Activated CD4-positive, alpha-beta T cell treated with anti-CD3 and anti-CD28 coated beads, Interleukin-2, amount 10 ng/mL, durations not matched to agents 24 days and 14 days (primary cell): ENCODE results near the gene ADAMTS2. TPM values are rescaled to one million over a fixed set of nuclear protein-coding genes. Genes with fewer than 3 reads are reported as not detected.

ENCODE experiments used
- DNase-seq: peaks from one replicate; pipeline ENCODE4 v3.0.0; 2022
- H3K27ac Mint-ChIP-seq: one replicate; pipeline ENCODE4 v1.8.0; 2022; ENCODE audit warnings: mild to moderate bottlenecking, mixed read lengths
- H3K27me3 Mint-ChIP-seq: one replicate; pipeline ENCODE4 v1.8.0; 2022; ENCODE audit warnings: mixed read lengths
- H3K36me3 Mint-ChIP-seq: one replicate; pipeline ENCODE4 v1.8.0; 2022; ENCODE audit warnings: low read depth, mild to moderate bottlenecking, mixed read lengths
- H3K4me1 Mint-ChIP-seq: one replicate; pipeline ENCODE4 v1.8.0; 2021; ENCODE audit warnings: mixed read lengths
- H3K4me3 Mint-ChIP-seq: one replicate; pipeline ENCODE4 v1.8.0; 2022; ENCODE audit warnings: mild to moderate bottlenecking, moderate library complexity, mixed read lengths
- H3K9me3 Mint-ChIP-seq: one replicate; pipeline ENCODE4 v1.8.0; 2021; ENCODE audit warnings: mixed read lengths
- intact Hi-C: fragments of 100-400 bp; cut with micrococcal nuclease; formaldehyde crosslinking; loops from one replicate; pipeline ENCODE4 v1.15.1; 2023
- total RNA-seq: library from RNA; stranded (reverse); gene quantifications from 2 replicates; pipeline ENCODE4 v1.2.3, GENCODE V29; 2022

The ADAMTS2 gene
- total RNA-seq, 1 donor from 2014 or later, result not detected

- peaks cover 43% of the 10 kb centered on the region for H3K27me3 Mint-ChIP-seq
- no peaks in the 10 kb centered on the region for H3K4me1 Mint-ChIP-seq
- no peaks in the 10 kb centered on the region for H3K36me3 Mint-ChIP-seq
- no peak for DNase-seq
- intact Hi-C loops, result no loop called here
- no peak overlapping the region for H3K4me3 Mint-ChIP-seq
- H3K27ac Mint-ChIP-seq, result no peak overlapping the region
- H3K9me3 Mint-ChIP-seq, result no peaks in the 10 kb centered on the region
Observed at GRCh38 chr5:179343021-179343718, 2.1 kb downstream of the ADAMTS2 start.

- Mint-ChIP-seq H3K9me3 (no peaks in the 10 kb centered on the region), H3K4me3 (no peak overlapping the region)
- intact Hi-C loops, result no loop called here
Observed at GRCh38 chr5:179342577-179342976, 2.7 kb downstream of the ADAMTS2 start.

GRCh38 chr5:179340465-179340864 is 4.8 kb downstream of the ADAMTS2 start:
- intact Hi-C loops, result no loop called here
- H3K9me3 Mint-ChIP-seq, result no peaks in the 10 kb centered on the region
- no peak overlapping the region for H3K4me3 Mint-ChIP-seq
- no peaks in the 10 kb centered on the region for H3K4me1 Mint-ChIP-seq
- DNase-seq, result no peak
- no peaks in the 10 kb centered on the region for H3K36me3 Mint-ChIP-seq
- no peak overlapping the region for H3K27ac Mint-ChIP-seq
- peaks cover 19% of the 10 kb centered on the region for H3K27me3 Mint-ChIP-seq

More at GRCh38 chr5:179342577-179342976, 2.7 kb downstream of the ADAMTS2 start:
- peaks cover 37% of the 10 kb centered on the region for H3K27me3 Mint-ChIP-seq
- H3K4me1 Mint-ChIP-seq, result no peaks in the 10 kb centered on the region
- H3K36me3 Mint-ChIP-seq, result no peaks in the 10 kb centered on the region
- DNase-seq, result no peak
- no peak overlapping the region for H3K27ac Mint-ChIP-seq

- intact Hi-C loops, result no loop called here
- Mint-ChIP-seq H3K9me3 (no peaks in the 10 kb centered on the region), H3K4me3 (no peak overlapping the region), H3K27ac (no peak overlapping the region), H3K36me3 (no peaks in the 10 kb centered on the region), H3K4me1 (no peaks in the 10 kb centered on the region), H3K27me3 (peaks cover 19% of the 10 kb centered on the region)
- no peak for DNase-seq
Observed at GRCh38 chr5:179339996-179340395, 5.3 kb downstream of the ADAMTS2 start.

GRCh38 chr5:179339081-179339480 is 6.2 kb downstream of the ADAMTS2 start:
- Mint-ChIP-seq H3K9me3 (no peaks in the 10 kb centered on the region), H3K4me1 (no peaks in the 10 kb centered on the region), H3K4me3 (no peak overlapping the region), H3K27ac (no peak overlapping the region), H3K36me3 (no peaks in the 10 kb centered on the region), H3K27me3 (peaks cover 19% of the 10 kb centered on the region)
- intact Hi-C loops, result no loop called here
- no peak for DNase-seq

- Mint-ChIP-seq H3K27ac (no peak overlapping the region), H3K36me3 (no peaks in the 10 kb centered on the region), H3K4me1 (no peaks in the 10 kb centered on the region), H3K27me3 (peaks cover 13% of the 10 kb centered on the region), H3K4me3 (no peak overlapping the region), H3K9me3 (no peaks in the 10 kb centered on the region)
- intact Hi-C loops, result no loop called here
- DNase-seq, result no peak
Observed at GRCh38 chr5:179337796-179338676, 7.2 kb downstream of the ADAMTS2 start.

GRCh38 chr5:179336871-179337795 is 8.1 kb downstream of the ADAMTS2 start:
- no peak overlapping the region for H3K27ac Mint-ChIP-seq
- no peak for DNase-seq
- no peaks in the 10 kb centered on the region for H3K9me3 Mint-ChIP-seq
- peaks cover 5% of the 10 kb centered on the region for H3K27me3 Mint-ChIP-seq
- no peaks in the 10 kb centered on the region for H3K4me1 Mint-ChIP-seq
- no peak overlapping the region for H3K4me3 Mint-ChIP-seq
- intact Hi-C loops, result no loop called here
- no peaks in the 10 kb centered on the region for H3K36me3 Mint-ChIP-seq

- no peak overlapping the region for H3K4me3 Mint-ChIP-seq
- H3K27me3 Mint-ChIP-seq, result no peaks in the 10 kb centered on the region
- DNase-seq, result no peak
Observed at GRCh38 chr5:179336126-179336870, 9.0 kb downstream of the ADAMTS2 start.

GRCh38 chr5:179333796-179334761 is 11.2 kb downstream of the ADAMTS2 start:
- H3K9me3 Mint-ChIP-seq, result no peaks in the 10 kb centered on the region
- H3K4me1 Mint-ChIP-seq, result no peaks in the 10 kb centered on the region
- H3K4me3 Mint-ChIP-seq, result no peak overlapping the region
- H3K27me3 Mint-ChIP-seq, result no peaks in the 10 kb centered on the region
- no peak for DNase-seq
- intact Hi-C loops, result no loop called here
- H3K27ac Mint-ChIP-seq, result no peak overlapping the region
- H3K36me3 Mint-ChIP-seq, result no peaks in the 10 kb centered on the region

More at GRCh38 chr5:179336126-179336870, 9.0 kb downstream of the ADAMTS2 start:
- Mint-ChIP-seq H3K9me3 (no peaks in the 10 kb centered on the region), H3K4me1 (no peaks in the 10 kb centered on the region), H3K27ac (no peak overlapping the region), H3K36me3 (no peaks in the 10 kb centered on the region)
- intact Hi-C loops, result no loop called here

- no peaks in the 10 kb centered on the region for H3K27me3 Mint-ChIP-seq
- no peaks in the 10 kb centered on the region for H3K36me3 Mint-ChIP-seq
- intact Hi-C loops, result no loop called here
- no peak overlapping the region for H3K4me3 Mint-ChIP-seq
- H3K9me3 Mint-ChIP-seq, result no peaks in the 10 kb centered on the region
- DNase-seq, result no peak
- no peak overlapping the region for H3K27ac Mint-ChIP-seq
- no peaks in the 10 kb centered on the region for H3K4me1 Mint-ChIP-seq
Observed at GRCh38 chr5:179332741-179333290, 12.4 kb downstream of the ADAMTS2 start.

GRCh38 chr5:179331591-179332375 is 13.5 kb downstream of the ADAMTS2 start:
- no peak overlapping the region for H3K4me3 Mint-ChIP-seq

More at GRCh38 chr5:179331591-179332375, 13.5 kb downstream of the ADAMTS2 start:
- H3K27ac Mint-ChIP-seq, result no peak overlapping the region
- H3K4me1 Mint-ChIP-seq, result no peaks in the 10 kb centered on the region
- H3K9me3 Mint-ChIP-seq, result no peaks in the 10 kb centered on the region
- DNase-seq, result no peak
- H3K27me3 Mint-ChIP-seq, result no peaks in the 10 kb centered on the region
- no peaks in the 10 kb centered on the region for H3K36me3 Mint-ChIP-seq
- intact Hi-C loops, result no loop called here
